Skeletal muscle tissue (tissue), 4 donors: ENCODE data around the gene KCNQ2. TPM values are rescaled to one million over a fixed set of nuclear protein-coding genes. Genes with fewer than 3 reads are reported as not detected.

Experiments used
- H3K27ac ChIP-seq: one replicate; pipeline ENCODE4 v1.7.0; 2013; ENCODE audit warnings: mild to moderate bottlenecking, low read depth, low read length, inconsistent platforms
- H3K27me3 ChIP-seq, 3 donors: one replicate each; pipeline ENCODE4 v1.7.0; 2013; ENCODE audit warnings: low read length in 3 of 3; ENCODE audit not compliant: control insufficient read depth in 3 of 3, insufficient read depth in 3 of 3
- H3K36me3 ChIP-seq, 3 donors: one replicate each; pipeline ENCODE4 v1.7.0; 2013; ENCODE audit warnings: low read length in 3 of 3; ENCODE audit not compliant: control insufficient read depth in 3 of 3, insufficient read depth in 3 of 3
- H3K4me1 ChIP-seq, 3 donors: one replicate each; pipeline ENCODE4 v1.7.0; 2013; ENCODE audit warnings: low read length in 3 of 3, mild to moderate bottlenecking in 3 of 3; ENCODE audit not compliant: control insufficient read depth in 3 of 3, insufficient read depth in 3 of 3
- H3K4me3 ChIP-seq, 3 donors: one replicate each; pipeline ENCODE4 v1.7.0; 2013; ENCODE audit warnings: low read length in 3 of 3
- H3K9ac ChIP-seq, 3 donors: one replicate each; pipeline ENCODE4 v1.7.0; 2013; ENCODE audit warnings: low read length in 3 of 3, mild to moderate bottlenecking in 3 of 3, moderate library complexity in 2 of 3, low read depth in 1 of 3
- H3K9me3 ChIP-seq, 3 donors: one replicate each; pipeline ENCODE4 v1.7.0; 2013; ENCODE audit warnings: low read length in 3 of 3; ENCODE audit not compliant: control insufficient read depth in 3 of 3
- total RNA-seq: library from RNA; depleted of rRNA; stranded (reverse); fragments of >200 nt; gene quantifications from one replicate; pipeline ENCODE4 v1.2.3, GENCODE V29; 2014
- donor health status: Osteomylitis.

Gene KCNQ2
- total RNA-seq, 1 donor from 2014 or later, result 1.6 TPM

DNA sequence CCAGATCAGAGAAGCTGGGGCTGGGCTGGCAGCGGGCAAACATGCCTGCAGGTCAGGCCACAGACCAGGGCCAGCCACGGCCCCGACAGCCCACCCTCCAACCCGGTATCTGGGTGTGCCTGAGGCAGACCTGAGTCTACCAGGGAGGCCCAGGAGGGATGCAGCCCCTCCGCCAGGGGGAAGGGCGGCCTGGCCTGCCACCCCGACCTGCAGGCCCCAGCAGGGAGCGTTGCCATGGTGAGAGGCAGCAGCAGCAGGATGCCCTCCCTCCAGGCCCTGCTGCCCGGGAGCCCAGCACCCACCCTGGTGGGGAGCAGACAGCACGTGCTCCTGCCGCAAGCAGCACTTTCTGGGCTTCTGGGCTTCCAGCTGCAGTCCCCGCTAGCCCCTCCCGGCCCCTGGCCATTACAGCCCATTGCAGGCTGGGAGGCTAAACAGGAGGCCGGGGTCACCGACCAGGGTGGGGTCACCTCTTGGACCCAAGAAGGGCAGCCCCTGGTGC is 30.3 kb upstream of the KCNQ2 start:
- H3K36me3 ChIP-seq, result peaks cover 0 to 2% (median 0%) of the 10 kb centered on the region in 3 donors
- peak overlapping the region in 2 of 3 donors; percentile 62 to 66 for H3K9ac ChIP-seq
- H3K27me3 ChIP-seq, result peaks cover 0 to 8% (median 4%) of the 10 kb centered on the region in 3 donors
- H3K4me3 ChIP-seq, result no peak overlapping the region
- peak overlapping the region; percentile 99 for H3K27ac ChIP-seq
- peaks cover 0 to 8% (median 7%) of the 10 kb centered on the region in 3 donors for H3K9me3 ChIP-seq
- H3K4me1 ChIP-seq, result peaks cover 21 to 38% (median 34%) of the 10 kb centered on the region in 3 donors

DNA sequence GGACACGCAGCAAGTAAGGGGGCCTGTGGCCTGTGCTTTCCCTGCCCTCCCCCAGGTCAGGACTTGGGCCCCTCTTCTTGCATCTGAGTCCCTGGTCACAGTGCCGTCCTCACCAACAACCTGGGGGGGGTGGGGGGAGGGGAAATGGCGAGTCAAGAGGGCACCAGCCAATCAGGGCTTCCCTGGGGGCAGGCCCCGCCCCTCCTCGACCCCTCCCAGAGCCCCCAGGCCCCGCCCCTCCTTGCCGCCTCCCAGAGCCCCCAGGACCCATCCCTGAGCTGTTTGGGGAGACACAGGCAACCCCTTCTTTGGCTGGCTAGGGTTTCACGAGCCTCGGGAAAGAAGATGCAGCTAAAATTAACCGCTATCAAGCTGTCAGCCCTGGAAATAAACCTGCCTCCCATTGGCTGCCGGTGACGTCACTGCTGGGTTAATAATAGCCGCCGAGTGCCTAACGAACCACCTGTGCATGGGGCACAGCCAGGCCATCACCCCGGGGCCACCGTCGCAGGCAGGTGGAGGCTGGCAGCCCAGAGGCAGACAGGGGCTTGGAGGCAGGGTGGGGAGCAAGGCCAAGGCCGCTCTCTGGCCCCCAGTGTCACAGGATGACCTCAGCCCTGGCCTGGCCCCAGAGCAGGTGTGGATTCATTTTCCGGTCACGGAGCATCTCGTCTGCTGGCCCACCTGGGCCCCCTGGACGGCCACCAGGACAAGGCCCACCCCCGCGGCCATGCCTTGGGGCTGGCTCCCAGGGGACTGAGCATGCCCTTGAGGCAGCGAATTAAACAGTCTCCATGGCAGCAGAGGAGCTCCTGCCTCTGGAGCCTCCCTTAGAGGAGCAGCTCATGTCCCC is 29.6 kb upstream of the KCNQ2 start:
- H3K4me3 ChIP-seq, result peak overlapping the region in 2 of 3 donors; percentile 6 to 45
- peak overlapping the region; percentile 57 to 96 (median 87) for H3K9ac ChIP-seq
- H3K4me1 ChIP-seq, result peaks cover 21 to 41% (median 38%) of the 10 kb centered on the region in 3 donors
- H3K27me3 ChIP-seq, result peaks cover 0 to 13% (median 4%) of the 10 kb centered on the region in 3 donors
- H3K9me3 ChIP-seq, result peaks cover 0 to 8% (median 7%) of the 10 kb centered on the region in 3 donors
- H3K36me3 ChIP-seq, result peaks cover 0 to 7% (median 0%) of the 10 kb centered on the region in 3 donors
- H3K27ac ChIP-seq, result peak overlapping the region; percentile 99

DNA sequence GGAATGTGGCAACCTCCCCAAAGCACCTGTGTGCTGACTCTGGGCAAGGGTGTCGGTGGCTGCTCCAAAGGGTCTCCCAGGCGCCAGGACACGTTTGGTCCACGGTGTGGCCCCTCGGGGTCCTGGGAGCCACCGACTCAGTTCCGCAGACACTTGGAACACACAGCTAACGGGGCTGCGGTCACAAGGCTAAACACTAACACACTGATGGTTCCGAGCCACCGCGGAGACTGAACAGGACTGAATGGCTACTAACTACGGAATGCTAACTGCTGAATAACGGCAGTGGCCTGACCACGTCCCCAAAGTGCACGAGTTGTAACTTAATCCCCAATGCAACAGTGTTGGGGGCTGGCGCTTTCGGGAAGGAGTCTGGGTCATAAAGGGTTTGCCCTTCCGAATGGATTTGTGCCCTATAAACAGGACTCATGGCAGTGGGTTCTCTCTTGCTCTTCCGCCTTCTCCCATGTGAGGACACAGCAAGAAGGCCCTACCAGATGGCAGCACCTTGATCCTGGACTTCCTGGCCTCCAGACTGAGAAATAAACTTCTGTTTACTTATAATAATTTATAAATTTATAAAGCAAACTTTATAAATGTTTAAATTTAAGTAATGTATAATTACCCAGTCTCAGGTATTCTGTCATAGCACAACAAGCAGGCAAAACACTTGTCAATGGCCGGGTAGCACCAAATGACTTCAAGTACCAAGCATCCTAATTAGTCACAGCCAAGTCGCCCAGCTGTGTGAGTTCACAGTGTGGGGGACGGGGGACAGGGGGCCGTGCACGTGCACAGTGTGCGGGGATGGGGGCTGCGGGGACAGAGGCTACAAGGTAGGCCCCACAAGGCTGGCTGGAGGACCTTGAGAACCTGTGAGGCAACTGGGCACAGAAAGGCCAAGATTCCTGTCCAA is 28.7 kb upstream of the KCNQ2 start:
- Histone ChIP-seq H3K27me3 (peaks cover 0 to 16% (median 4%) of the 10 kb centered on the region in 3 donors), H3K4me3 (peak overlapping the region; percentile 51 to 70 (median 54)), H3K4me1 (peaks cover 29 to 50% (median 45%) of the 10 kb centered on the region in 3 donors), H3K9ac (peak overlapping the region; percentile 84 to 96 (median 87)), H3K36me3 (peaks cover 0 to 12% (median 0%) of the 10 kb centered on the region in 3 donors), H3K27ac (peak overlapping the region; percentile 99), H3K9me3 (peaks cover 0 to 8% (median 7%) of the 10 kb centered on the region in 3 donors)

DNA sequence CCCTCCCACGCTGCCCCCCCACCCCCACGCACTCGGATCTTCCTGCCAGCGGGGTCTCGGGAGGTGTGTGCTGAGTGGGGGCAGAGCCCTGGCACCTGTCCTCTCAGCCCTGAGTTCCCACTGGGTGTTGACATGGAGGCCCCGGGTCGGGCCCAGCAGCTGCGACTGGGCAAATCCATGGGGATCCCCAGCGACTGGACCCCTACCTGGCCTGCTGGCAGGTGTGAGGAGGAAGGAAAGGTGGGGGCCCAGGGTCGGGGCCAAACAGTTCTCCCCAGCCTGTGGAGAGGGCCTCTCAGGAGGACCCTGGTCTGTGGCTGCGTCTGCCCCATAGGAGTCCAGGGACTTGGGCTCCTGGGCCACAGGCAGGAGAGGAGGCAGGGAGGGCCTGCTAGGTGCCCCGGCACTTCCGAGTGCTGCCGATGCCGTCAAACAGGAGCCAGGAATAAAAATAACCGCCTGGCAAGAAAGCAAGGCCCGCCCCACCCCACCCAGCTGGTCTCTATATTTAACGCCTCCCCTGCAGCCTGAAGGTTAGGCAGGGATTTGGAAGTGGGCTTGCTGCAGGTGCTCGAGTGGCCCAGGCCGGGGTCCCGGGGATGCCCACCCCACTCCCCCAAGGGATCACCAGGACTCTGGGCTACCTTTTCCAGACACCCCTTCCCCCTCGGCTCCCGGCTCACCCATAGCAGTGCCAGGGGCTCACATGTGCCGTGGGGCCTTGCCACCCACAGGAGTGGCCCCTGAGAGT is 27.9 kb upstream of the KCNQ2 start:
- Histone ChIP-seq H3K36me3 (peaks cover under 1 to 19% (median 7%) of the 10 kb centered on the region in 3 donors), H3K4me3 (peak overlapping the region; percentile 51 to 70 (median 63)), H3K9me3 (peaks cover 0 to 6% (median 2%) of the 10 kb centered on the region in 3 donors), H3K9ac (peak overlapping the region; percentile 84 to 96 (median 87)), H3K4me1 (peaks cover 36 to 57% (median 53%) of the 10 kb centered on the region in 3 donors), H3K27ac (peak overlapping the region; percentile 99), H3K27me3 (peaks cover 0 to 16% (median 4%) of the 10 kb centered on the region in 3 donors)

DNA sequence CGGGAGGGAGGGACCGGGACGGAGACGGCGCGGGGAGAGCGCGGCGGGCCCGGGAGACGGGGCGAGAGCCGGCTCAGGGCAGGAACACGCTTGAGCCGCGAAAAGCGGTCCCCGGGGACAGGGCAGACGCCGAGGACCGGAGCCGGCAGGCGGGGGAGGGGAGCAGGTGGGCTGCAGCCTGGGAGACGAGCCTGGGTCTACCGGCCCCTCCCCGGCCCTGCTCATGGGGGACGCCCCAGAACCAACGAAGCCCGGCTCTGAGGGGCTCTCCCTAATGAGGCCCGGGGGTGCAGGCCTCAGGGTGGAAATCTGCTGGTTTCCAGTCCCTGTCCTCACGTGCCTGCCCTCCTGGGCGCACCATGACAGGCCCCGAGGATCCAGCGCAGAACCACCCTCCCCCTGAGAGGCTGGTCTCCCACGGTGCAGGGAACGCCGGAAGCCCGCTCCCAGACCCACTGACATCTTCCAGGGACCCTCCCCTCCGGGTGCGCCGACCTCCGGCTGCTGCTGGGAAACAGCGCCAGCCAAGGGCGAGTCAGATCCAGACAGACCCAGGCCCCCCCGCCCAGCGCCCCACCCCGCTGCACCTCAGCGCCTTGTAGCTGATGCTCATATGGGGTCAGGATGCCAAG is 27.0 kb upstream of the KCNQ2 start:
- Histone ChIP-seq H3K27me3 (peaks cover 0 to 16% (median 4%) of the 10 kb centered on the region in 3 donors), H3K4me1 (peaks cover 41 to 66% (median 62%) of the 10 kb centered on the region in 3 donors), H3K9ac (peak overlapping the region; percentile 84 to 94 (median 87)), H3K27ac (peak overlapping the region; percentile 99), H3K36me3 (peaks cover 4 to 27% (median 16%) of the 10 kb centered on the region in 3 donors), H3K4me3 (peak overlapping the region in 2 of 3 donors; percentile 63 to 70), H3K9me3 (no peaks in the 10 kb centered on the region)

DNA sequence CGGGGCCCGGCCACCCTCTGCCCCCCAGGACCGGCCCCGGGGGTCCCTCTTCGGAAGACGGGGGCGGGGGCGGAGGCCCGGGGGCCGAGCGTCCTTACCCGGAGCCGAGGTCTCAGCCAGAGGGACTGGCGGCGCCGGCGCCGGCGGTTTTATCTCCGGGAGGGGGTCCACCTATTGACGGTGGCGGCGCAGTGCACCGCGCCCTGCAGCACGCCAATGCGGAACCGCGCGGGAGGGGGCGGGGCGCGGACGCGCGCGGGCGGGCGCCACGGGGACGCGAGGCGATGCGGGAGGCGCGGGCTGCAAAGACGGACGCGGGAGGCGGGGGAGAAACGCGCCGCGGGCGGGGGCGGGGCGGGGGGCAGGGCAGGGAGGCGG is 26.5 kb upstream of the KCNQ2 start, which contains the start of gene EEF1A2:
EEF1A2 (minus strand) TSS at position 124 of the 378 bp plus-strand sequence. CDS start 1,320 bp downstream, outside the sequence.
- Histone ChIP-seq H3K9ac (peak within 1 kb of the TSS; percentile 84 to 95 (median 94)), H3K27ac (peak within 1 kb of the TSS; percentile 99), H3K4me1 (peaks cover 44 to 71% (median 67%) of the 10 kb centered on the region in 3 donors), H3K4me3 (peak within 1 kb of the TSS; percentile 73 to 88 (median 85)), H3K9me3 (no peaks in the 10 kb centered on the region), H3K36me3 (peaks cover 7 to 32% (median 21%) of the 10 kb centered on the region in 3 donors), H3K27me3 (peaks cover 0 to 16% (median 4%) of the 10 kb centered on the region in 3 donors)

DNA sequence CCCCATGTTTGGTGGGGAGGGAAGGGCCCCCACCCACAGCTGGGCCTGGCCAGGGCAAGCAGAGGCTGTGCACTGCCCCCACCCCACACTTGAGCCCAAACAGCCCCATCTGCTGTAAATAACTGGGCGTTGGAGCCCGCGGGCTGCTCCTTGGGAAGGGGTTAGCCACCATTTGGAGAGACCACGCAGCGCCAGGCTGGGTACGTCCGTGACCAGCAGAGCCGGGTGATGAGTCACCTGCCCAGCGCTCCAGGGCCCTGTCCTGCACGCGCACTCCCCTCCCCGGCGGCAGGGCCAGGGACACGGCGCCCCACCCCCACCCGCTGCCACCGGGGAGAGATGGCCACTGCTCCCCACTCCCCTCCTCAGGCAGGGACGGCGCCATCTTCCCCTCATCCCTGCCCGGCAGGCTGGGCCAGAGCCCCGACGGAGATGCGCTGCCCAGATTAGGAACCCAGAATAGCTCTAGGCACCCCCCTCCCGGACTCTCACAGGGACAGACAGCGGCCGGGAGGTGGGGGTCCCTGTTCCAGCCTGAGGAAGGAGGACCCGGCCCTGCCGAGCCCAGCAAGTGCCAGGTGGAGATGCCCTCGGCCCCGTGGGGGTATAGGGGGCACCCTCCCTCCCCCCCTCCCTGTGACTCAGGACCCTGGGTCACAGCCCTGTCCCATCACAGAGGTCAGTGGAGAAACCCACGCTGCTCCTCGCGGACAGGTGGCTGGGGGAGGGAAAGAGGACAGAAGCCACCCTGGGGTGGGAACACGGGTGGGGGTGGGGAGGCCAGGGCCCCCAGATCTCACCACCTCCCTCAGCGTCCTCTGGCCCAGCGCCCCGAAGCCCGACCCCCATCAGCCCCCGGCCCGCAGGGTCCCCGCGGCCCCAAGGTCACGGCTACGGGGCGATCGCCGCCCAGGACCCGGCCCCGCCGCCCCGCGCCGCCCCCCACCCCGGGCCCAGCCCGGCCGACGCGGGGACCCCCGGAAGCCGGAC is 25.8 kb upstream of the KCNQ2 start:
- H3K4me3 ChIP-seq, result peak overlapping the region; percentile 73 to 88 (median 85)
- peak overlapping the region; percentile 84 to 95 (median 94) for H3K9ac ChIP-seq
- H3K9me3 ChIP-seq, result no peaks in the 10 kb centered on the region
- H3K27ac ChIP-seq, result peak overlapping the region; percentile 98
- H3K27me3 ChIP-seq, result peaks cover 0 to 16% (median 4%) of the 10 kb centered on the region in 3 donors
- H3K36me3 ChIP-seq, result peaks cover 10 to 38% (median 28%) of the 10 kb centered on the region in 3 donors
- peaks cover 44 to 75% (median 66%) of the 10 kb centered on the region in 3 donors for H3K4me1 ChIP-seq
